ENCODE results near the gene SKIDA1.
A peak's percentile ranks its signal among the peaks of the same experiment; 100 is the strongest.

SKIDA1 gene

DNA sequence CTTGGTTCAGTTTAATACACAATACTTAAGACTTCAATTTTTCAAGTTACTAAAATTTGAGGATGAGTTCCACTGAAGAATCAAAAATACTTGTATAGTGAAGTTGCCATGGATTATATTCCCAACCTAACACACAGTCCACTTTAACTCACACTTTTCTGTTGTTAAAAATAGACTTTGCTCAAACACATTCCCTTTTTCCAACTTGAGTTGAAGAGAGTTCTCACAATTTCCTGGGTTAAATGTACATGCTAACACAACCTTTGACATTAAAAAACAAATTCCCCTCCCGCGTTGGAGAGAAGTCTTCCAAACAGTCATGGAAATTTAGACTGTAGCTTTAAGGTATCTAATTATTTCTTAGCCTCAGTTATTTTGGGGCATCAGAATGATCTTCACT lies 27.1 kb downstream of the SKIDA1 start:
- H3K4me3 ChIP-seq (ENCODE audit: low read depth, low read length), result no peak overlapping the region
- TF ChIP-seq, protein P1, sequence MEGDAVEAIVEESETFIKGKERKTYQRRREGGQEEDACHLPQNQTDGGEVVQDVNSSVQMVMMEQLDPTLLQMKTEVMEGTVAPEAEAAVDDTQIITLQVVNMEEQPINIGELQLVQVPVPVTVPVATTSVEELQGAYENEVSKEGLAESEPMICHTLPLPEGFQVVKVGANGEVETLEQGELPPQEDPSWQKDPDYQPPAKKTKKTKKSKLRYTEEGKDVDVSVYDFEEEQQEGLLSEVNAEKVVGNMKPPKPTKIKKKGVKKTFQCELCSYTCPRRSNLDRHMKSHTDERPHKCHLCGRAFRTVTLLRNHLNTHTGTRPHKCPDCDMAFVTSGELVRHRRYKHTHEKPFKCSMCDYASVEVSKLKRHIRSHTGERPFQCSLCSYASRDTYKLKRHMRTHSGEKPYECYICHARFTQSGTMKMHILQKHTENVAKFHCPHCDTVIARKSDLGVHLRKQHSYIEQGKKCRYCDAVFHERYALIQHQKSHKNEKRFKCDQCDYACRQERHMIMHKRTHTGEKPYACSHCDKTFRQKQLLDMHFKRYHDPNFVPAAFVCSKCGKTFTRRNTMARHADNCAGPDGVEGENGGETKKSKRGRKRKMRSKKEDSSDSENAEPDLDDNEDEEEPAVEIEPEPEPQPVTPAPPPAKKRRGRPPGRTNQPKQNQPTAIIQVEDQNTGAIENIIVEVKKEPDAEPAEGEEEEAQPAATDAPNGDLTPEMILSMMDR (IDR thresholded peaks at IDR 0.05; ENCODE audit: borderline replicate concordance, insufficient read depth, low read depth, low read length), result no peak

DNA sequence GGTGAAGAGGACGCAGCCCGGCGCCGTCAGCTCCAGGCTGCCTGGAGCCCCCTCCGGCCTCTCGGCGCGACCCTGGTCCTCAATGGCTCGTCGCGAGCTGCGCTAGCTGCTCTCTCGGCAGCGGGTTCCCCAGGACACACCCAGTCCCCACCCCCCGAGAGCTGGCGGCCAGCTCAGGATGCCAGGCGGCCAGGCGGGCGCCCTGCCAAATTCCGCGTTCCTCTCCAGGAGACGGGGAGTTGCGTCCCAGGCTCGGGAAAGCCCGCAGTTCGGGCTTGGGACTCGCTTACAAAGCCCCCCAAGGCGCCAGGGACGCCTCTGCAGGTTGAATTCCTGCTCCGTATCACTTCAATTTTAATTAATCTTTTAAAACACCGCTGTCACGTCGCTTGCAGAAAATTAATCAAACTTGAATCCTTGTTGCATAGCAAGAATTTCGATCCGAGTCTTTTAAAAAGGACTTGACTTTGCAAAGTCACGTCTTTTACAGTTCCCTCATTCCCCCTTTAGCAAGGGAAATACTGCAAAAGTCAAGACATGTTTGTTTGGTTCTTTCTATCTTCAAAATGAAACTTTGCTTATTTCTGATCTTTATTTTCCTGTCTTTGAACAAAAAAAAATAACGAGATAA lies 28.2 kb downstream of the SKIDA1 start:
- TF ChIP-seq, protein P1 (IDR thresholded peaks at IDR 0.05; ENCODE audit: borderline replicate concordance, insufficient read depth, low read depth, low read length), result no peak
- H3K4me3 ChIP-seq (ENCODE audit: low read depth, low read length), result peak overlapping the region; percentile 89

DNA sequence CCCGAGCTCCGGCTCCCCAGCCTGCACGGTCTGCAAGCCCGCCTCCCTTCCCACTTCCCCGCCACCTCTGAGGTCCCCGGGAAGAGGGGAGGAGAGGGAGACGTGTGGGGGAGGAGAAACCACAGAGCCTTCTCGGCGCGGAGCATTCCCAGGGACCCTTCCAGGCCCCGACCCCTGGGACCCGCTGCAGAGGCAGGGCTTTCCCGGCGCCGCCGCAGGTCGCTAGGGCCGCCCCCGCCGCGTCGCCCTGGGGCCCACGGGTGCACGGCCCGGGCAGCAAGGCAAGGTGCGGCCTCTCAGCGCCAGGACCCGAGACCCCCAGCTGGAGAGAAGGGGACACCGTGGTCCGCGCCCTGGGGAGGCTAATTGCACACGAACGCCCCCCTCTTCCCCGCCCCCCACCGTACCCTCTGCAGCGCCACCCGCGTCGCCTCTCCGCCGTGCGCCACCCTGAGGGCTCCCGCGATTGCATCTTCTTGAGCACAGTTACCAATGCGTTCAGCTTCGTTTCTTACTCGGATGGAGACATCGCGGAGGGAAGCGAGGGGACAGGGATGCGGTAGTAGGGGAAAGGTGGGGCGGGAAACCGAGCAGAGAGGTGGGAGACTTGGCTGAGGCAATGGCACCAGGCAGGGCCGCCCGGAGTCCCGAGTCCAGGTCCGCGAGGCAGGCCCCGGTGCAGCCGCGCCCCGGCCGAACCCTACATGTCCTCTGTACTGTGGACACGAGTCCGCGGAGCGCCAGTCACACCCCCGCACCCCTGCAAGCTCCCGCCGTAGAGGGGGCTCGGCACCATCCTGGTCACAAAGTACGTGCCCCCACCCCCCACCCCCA lies 28.9 kb downstream of the SKIDA1 start:
- TF ChIP-seq, protein P1 (IDR thresholded peaks at IDR 0.05; ENCODE audit: borderline replicate concordance, insufficient read depth, low read depth, low read length), result peak; percentile 63
- peak overlapping the region; percentile 89 for H3K4me3 ChIP-seq (ENCODE audit: low read depth, low read length)

DNA sequence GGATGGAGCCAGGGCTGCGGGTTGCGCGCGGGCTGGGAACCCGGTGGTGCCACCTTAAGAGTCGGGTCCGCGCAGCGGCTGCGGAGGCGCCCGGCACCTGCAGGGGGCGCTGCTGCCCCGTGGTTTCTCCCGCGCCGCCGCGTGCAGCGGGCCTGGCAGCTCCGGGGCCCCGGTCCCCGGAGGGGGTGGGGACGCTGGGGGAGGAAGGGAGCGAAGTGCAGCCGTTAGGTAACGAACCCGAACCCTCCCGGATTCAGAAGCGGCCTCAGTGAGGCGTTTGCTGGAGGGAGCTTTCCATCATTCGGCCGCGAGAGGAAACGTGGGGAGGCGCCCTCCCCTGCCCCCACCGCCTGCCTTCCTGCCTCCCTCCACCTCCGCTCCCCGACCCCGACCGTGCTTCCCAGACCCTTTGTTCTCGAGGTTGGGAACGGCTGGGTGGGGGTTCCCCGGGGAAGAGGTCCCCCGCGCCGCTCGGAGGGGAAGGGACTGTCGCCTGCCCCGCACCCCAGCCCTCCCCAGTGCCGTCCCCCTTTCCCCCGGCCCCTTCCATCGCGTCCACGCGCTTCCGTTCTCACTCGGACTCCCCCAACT lies 29.6 kb downstream of the SKIDA1 start:
- H3K4me3 ChIP-seq (ENCODE audit: low read depth, low read length), result peak overlapping the region; percentile 89
- TF ChIP-seq, protein P1 (IDR thresholded peaks at IDR 0.05; ENCODE audit: borderline replicate concordance, insufficient read depth, low read depth, low read length), result peak; percentile 94

DNA sequence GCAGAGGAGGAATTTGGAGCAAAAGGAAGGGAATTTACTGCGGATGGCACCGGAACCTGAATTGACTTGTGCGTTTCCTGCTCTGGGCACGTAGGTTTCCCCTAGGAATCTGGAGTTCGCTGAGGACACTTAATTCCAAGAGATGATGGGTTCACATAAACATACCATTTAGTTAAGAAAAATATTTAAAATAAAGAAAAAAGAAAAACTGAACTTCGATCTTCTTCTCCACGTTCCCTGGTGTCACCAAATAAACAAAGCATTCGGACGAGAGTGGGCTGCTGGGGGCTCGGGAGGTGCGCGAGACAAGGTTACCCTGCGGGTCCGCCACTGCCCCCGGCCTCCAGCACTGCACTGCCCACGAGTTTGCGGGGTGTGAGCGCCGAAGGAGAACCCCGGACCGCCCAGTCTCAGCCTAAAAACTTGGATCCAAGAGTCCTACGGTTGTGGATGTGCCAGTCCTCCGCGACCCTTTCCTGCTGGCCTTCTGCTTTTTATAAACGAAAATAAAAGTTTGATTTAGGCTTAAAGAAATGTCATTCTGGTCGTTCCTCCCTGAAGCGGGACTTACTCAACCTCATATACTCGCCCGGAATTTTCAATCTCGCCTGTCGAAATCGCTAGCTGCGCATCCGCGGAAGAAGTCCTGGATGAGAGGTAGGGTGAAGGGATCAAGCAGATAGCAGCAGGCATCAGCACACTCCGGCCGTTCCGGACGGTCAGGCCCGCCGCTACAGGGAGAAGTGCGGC lies 30.3 kb downstream of the SKIDA1 start:
- H3K4me3 ChIP-seq (ENCODE audit: low read depth, low read length), result peak overlapping the region; percentile 89
- TF ChIP-seq, protein P1 (IDR thresholded peaks at IDR 0.05; ENCODE audit: borderline replicate concordance, insufficient read depth, low read depth, low read length), result no peak

DNA sequence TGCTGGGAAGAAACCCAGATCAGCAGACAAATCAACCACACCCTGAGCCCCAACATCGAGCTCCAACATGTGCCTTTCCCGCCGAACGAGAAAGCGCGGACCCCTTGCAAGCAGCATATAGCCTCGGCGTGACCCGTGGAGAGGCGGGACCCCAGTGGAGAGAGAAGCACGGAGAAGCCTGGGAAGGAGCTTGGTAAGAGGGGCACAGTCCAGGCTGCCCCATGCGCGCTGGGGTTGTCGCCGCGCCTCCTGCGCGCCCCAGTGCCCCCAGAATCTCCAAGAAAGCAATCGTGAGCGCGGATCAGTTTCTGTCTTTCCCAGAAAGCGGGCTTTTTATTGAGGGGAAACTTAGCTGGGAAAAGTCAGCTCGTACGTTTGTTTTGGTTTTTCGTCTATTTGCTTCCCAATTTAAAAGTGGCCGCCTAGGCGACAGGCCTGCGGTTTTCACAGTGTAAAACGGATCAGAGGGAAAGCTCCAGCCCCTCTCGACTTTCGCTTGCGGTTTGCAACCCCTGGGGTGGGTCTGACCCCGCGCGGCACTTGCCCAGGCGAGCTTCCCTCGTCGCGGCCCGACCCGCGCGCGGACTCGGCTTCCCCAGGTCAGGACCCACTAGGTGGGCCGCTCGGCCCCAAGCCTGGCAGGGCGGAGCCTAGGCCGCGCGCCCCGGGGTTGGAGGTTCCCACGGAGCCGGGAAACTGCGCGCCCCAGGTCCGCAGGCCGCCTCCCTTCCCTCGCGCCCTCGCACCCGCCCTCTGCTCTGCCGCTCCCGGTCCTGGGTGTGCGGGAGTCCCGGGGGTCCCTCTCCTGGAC lies 31.1 kb downstream of the SKIDA1 start:
- H3K4me3 ChIP-seq (ENCODE audit: low read depth, low read length), result peak overlapping the region; percentile 89
- TF ChIP-seq, protein P1 (IDR thresholded peaks at IDR 0.05; ENCODE audit: borderline replicate concordance, insufficient read depth, low read depth, low read length), result no peak
